HG02759 (cell line): ENCODE data around the gene ITPR2.

Experiments used
- ATAC-seq: cut with Tn5 transposase; IDR thresholded peaks from one replicate; pipeline ENCODE4 v1.9.1; 2021; ENCODE audit warnings: mild to moderate bottlenecking, moderate library complexity; ENCODE audit not compliant: unreplicated experiment

Gene ITPR2

GRCh38 chr12:26825459-26826016 is 7.5 kb downstream of the ITPR2 start:
- ATAC-seq, result no peak

- ATAC-seq, result no peak
Measured at GRCh38 chr12:26823390-26823789, 9.6 kb downstream of the ITPR2 start.

GRCh38 chr12:26822026-26822425 is 11.0 kb downstream of the ITPR2 start:
- ATAC-seq, result no peak

- no peak for ATAC-seq
Measured at GRCh38 chr12:26821212-26821701, 11.7 kb downstream of the ITPR2 start.

- ATAC-seq, result no peak
Measured at GRCh38 chr12:26818636-26819035, 14.4 kb downstream of the ITPR2 start.

- no peak for ATAC-seq
Measured at GRCh38 chr12:26818201-26818600, 14.8 kb downstream of the ITPR2 start.

GRCh38 chr12:26817183-26817591 is 15.8 kb downstream of the ITPR2 start:
- ATAC-seq, result peak; percentile 65

- no peak for ATAC-seq
Measured at GRCh38 chr12:26813812-26814211, 19.2 kb downstream of the ITPR2 start.

- ATAC-seq, result no peak
Measured at GRCh38 chr12:26810330-26810729, 22.7 kb downstream of the ITPR2 start.

- no peak for ATAC-seq
Measured at GRCh38 chr12:26809611-26810285, 23.2 kb downstream of the ITPR2 start.

- ATAC-seq, result no peak
Measured at GRCh38 chr12:26808766-26809476, 24.1 kb downstream of the ITPR2 start.

GRCh38 chr12:26807292-26807691 is 25.7 kb downstream of the ITPR2 start:
- no peak for ATAC-seq

GRCh38 chr12:26806556-26806955 is 26.4 kb downstream of the ITPR2 start:
- ATAC-seq, result no peak

GRCh38 chr12:26805401-26805971 is 27.5 kb downstream of the ITPR2 start:
- ATAC-seq, result no peak

GRCh38 chr12:26803552-26803951 is 29.4 kb downstream of the ITPR2 start:
- no peak for ATAC-seq

GRCh38 chr12:26801486-26801885 is 31.5 kb downstream of the ITPR2 start:
- ATAC-seq, result no peak

GRCh38 chr12:26800858-26801257 is 32.1 kb downstream of the ITPR2 start:
- ATAC-seq, result no peak

- ATAC-seq, result no peak
Measured at GRCh38 chr12:26800347-26800746, 32.6 kb downstream of the ITPR2 start.

GRCh38 chr12:26799741-26800140 is 33.3 kb downstream of the ITPR2 start:
- peak; percentile 41 for ATAC-seq

GRCh38 chr12:26798640-26799039 is 34.4 kb downstream of the ITPR2 start:
- no peak for ATAC-seq

- peak; percentile 51 for ATAC-seq
Measured at GRCh38 chr12:26798023-26798422, 35.0 kb downstream of the ITPR2 start.

- no peak for ATAC-seq
Measured at GRCh38 chr12:26795910-26796309, 37.1 kb downstream of the ITPR2 start.
